Stimulated activated CD8-positive, alpha-beta memory T cell treated with anti-CD3 and anti-CD28 coated beads, Interleukin-7, amount 100 ng/mL, for 4 hours (primary cell): ENCODE measurements around the gene ANK3.

Source experiments
- DNase-seq, 2 donors: peaks; one replicate each; pipeline ENCODE4 v3.0.0-alpha.2; 2020; ENCODE audit warnings: low read depth in 2 of 2

Gene ANK3

GRCh38 chr10:59977486-59977885, 412.2 kb downstream of the ANK3 start:
- no peak for DNase-seq

DNA sequence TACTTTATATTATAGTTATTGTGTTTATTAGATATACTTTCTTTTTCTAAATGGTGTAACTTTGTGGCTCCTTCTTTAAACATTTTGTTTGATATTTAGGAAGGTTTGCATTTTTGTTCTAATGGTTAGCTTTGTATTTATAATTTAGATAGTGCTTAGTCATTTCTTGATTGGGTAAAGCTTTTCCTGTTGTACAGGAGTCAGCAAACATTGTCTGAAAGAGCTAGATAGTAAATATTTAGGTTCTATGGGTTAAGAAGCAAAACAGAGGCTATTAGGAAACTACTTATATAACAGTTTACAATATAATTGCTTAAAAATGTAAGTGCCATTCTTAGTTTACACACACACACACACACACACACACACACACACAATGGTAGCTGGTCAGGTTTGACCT, 412.8 kb downstream of the ANK3 start:
- no peak for DNase-seq
